Endothelial cell of umbilical vein (primary cell): ENCODE data around the gene UQCC2.

Experiments used
- EZH2 ChIP-seq: IDR thresholded peaks from 2 replicates; pipeline ENCODE4 v1.6.1; 2012; ENCODE audit warnings: borderline replicate concordance, low read depth, mild to moderate bottlenecking, moderate library complexity, low read length, inconsistent platforms; ENCODE audit not compliant: severe bottlenecking
- POLR2A ChIP-seq: IDR thresholded peaks from 2 replicates; pipeline ENCODE4 v1.6.1; 2012; ENCODE audit warnings: low read depth, mild to moderate bottlenecking, control low read depth, low read length
- TF ChIP-seq, protein P1 (sequence below), 2 donors: IDR thresholded peaks; 1 replicate in 1 of 2; 2 replicates in 1 of 2; pipeline ENCODE4 v1.5.1; 2011; ENCODE audit warnings: low read length in 2 of 2, mild to moderate bottlenecking in 2 of 2, moderate library complexity in 2 of 2, control low read depth in 1 of 2, inconsistent platforms in 1 of 2, low read depth in 1 of 2; ENCODE audit not compliant: insufficient read depth in 1 of 2; ENCODE audit errors: extremely low read depth in 1 of 2

DNA sequence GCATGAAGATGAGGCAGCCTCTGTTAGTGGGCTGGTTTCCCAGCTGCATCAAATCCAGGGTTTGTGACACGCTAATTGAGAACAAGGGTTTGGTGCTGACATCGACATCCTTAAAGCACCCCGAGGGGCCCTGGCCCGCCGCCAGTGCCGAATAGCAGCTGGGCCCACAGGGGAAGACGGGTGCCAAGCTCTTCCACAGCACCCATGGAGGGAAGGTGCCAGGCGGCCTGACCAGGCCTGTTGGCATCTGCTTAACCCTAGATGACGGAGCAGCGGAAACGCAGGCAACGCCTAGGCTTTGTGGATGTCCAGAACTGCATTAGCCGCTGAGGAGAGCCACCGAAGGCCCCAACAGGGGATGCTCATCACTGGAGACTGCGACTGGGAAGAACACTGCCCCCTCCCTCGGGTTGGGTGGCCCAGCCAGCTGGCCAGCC lies 16.0 kb downstream of the UQCC2 start:
- TF ChIP-seq, protein P1, sequence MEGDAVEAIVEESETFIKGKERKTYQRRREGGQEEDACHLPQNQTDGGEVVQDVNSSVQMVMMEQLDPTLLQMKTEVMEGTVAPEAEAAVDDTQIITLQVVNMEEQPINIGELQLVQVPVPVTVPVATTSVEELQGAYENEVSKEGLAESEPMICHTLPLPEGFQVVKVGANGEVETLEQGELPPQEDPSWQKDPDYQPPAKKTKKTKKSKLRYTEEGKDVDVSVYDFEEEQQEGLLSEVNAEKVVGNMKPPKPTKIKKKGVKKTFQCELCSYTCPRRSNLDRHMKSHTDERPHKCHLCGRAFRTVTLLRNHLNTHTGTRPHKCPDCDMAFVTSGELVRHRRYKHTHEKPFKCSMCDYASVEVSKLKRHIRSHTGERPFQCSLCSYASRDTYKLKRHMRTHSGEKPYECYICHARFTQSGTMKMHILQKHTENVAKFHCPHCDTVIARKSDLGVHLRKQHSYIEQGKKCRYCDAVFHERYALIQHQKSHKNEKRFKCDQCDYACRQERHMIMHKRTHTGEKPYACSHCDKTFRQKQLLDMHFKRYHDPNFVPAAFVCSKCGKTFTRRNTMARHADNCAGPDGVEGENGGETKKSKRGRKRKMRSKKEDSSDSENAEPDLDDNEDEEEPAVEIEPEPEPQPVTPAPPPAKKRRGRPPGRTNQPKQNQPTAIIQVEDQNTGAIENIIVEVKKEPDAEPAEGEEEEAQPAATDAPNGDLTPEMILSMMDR (IDR thresholded peaks at IDR 0.05; ENCODE audit: extremely low read depth in 1 of 2, insufficient read depth in 1 of 2, low read depth in 1 of 2, low read length in 2 of 2): no peak
- TF ChIP-seq POLR2A: no peak
- no peak for TF ChIP-seq EZH2
